GM12874 (cell line): ENCODE results near the gene EPHB2.

Source experiments
- TF ChIP-seq, protein P1 (sequence below): IDR thresholded peaks from 2 replicates; pipeline ENCODE4 v1.5.1; 2011; ENCODE audit warnings: low read depth, mild to moderate bottlenecking, control low read depth, low read length, moderate library complexity; ENCODE audit not compliant: insufficient read depth

Gene EPHB2

DNA sequence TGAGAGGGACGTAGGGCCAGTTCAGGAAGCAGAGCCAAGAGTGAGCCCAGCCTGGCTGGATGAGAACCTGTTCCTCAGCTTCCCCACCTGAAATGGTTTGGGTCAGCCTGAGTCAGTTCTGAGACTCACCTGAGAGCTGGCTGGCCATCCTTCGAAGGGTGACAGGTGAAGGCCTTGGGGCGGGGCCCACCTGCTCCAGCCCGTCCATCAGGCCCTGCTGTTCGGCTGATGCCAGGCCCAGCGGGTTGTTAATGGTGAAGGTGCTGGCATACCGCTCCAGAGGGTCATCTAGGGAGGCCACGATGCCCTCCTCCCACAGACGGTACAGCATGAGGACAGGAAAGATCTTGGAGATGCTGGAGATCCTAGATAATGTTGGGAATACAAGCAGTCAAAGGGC lies 247.9 kb downstream of the EPHB2 start:
- TF ChIP-seq, protein P1, sequence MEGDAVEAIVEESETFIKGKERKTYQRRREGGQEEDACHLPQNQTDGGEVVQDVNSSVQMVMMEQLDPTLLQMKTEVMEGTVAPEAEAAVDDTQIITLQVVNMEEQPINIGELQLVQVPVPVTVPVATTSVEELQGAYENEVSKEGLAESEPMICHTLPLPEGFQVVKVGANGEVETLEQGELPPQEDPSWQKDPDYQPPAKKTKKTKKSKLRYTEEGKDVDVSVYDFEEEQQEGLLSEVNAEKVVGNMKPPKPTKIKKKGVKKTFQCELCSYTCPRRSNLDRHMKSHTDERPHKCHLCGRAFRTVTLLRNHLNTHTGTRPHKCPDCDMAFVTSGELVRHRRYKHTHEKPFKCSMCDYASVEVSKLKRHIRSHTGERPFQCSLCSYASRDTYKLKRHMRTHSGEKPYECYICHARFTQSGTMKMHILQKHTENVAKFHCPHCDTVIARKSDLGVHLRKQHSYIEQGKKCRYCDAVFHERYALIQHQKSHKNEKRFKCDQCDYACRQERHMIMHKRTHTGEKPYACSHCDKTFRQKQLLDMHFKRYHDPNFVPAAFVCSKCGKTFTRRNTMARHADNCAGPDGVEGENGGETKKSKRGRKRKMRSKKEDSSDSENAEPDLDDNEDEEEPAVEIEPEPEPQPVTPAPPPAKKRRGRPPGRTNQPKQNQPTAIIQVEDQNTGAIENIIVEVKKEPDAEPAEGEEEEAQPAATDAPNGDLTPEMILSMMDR = no peak

DNA sequence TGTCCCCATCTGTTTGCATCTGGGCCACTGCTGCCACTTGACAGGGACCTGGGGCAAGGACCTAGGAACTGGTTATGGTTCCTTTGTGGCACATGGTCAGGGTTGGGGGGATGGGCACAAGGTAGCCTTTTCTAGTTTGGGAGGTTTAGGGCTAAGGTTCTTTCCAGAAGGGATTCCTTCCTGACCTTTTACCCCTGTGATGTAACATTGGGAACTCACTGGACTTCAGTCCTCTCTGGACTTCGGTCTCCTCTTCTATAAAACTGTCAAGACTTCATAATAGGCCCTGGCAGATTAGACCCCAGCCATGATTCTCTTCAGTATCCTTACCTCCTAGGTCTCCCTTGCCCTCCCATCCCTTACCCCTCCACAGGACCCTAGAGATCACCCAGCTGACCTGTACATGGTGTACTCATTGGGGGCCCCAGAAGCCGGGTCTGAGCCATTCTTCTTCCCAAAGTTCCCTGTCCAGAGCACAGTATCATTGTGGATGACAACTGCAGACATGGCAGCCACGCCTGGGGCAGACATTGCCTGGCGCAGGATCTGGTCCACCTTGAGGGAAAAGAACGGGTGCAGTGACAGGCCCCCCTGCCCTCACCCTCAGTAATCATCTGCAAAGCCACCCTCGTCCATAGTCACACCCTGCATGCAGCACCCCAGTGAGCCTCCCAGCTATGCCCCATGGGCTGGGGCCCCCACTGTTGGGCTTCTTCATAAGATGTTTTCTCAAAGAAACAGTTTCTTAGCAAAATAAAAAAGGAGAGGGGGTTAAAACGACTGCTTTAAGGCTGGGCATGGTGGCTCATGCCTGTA lies 249.1 kb downstream of the EPHB2 start:
- TF ChIP-seq, protein P1 = no peak

DNA sequence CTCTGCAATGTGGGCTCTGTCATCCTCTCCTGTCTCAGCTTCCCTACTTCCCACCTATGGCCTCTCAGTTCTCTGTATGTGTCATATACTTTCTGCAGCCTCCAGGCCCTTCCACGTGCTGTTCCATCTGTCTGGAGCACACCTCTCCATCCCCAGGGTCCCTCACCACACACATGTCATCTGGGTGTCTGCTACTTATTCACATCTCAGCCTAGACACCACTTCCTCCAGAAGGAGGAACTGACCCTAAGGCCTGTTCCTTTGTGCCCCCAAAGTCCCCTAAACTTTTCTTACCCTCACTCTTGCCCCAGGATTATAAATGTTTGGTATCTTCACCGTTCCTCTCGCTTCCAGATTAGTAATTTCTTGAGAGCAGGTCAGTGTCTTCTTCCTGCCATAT lies 251.9 kb downstream of the EPHB2 start:
- TF ChIP-seq, protein P1 = no peak

DNA sequence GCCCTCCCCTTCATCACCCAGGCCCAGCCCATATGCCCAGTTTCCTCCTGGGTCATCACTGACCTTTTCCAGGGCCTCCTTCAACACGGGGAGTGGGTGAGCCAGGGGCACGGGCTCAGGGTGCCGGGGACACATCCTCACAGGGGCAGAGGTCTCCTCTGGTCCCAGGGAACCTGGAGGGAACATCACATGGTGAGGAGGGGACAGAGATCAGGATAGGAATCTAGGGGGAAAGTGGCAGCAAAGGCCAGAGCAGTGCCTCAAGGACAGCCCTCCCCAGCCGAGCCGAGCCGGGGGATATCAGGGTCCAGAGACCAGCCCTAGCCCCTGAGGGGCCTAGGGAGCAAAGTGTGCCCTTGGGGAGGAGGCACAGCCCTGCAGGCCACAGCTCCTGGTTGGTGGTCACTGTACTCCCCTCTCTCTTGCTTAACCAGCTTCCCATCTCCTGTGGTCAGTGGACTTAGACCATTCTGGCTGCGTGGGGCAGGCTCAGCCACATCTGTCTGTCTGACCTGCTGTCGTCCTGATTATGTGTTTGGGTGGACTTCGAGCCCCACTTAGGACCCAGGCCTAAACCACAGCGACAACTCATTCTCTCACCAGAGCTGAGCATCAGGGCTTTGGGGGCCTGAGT lies 252.5 kb downstream of the EPHB2 start:
- TF ChIP-seq, protein P1 = no peak

DNA sequence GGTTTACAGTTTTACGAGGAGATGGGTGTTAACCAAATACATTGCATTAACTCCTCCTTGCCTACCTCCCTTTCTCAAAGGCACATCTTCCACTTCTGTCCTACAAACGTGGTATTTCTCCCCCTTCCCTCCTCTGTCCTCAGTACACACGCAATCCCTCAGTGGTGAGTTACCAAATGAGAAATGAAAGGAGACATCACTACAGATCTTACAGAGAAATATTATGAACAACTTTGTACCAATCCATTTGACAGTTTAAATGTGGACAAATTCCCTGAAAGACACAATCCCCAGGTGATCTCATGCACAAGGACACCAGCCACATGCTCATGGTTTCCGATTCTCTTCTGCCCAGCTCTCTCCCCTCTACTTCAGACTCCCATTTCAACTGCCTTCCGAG lies 255.7 kb downstream of the EPHB2 start:
- TF ChIP-seq, protein P1 = no peak

DNA sequence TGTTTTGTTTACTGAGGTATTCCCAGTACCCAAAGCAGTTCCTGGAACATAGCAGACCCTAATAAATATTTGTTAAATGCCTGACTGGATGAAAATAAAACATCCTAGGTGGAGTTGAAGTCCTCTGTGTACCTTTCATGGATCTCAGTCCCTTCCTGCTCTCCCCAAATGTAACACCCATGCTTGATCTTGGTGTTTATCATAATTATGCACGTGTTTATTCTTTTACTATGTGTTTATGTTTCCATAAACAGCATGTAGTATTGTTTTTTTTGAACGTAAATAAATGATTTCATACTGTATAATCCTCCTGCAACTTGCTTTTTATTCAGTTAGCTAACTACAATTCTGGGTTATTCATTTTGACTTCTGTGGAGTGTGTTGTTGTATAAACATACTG lies 257.2 kb downstream of the EPHB2 start:
- TF ChIP-seq, protein P1 = no peak

DNA sequence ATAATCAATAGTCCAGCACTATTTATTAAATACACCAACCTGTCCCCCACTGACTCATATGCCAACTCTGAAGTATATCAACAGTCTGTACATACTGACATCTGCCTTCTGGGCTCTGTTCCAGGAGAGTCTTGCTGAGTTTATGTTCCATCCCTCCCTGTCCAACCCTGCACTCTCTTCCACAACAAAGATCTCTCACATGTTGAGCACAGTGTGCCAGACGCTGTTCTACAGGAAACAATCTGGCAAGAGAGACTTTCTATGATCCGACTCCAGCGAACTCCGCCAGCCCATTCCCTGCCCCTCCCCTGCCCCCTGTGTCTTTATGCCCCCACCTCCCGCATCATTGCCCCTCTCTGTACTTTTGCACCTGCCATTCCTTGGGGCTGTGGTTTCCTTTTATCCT lies 258.7 kb downstream of the EPHB2 start:
- TF ChIP-seq, protein P1 = no peak
